OCI-LY7 (cell line): Measurements from ENCODE around the gene DLGAP1.

Source experiments
- EZH2phosphoT487 ChIP-seq: fragments of 200-600 bp; sonication (generic); IDR thresholded peaks from 2 replicates; pipeline ENCODE4 v1.6.1; 2018; ENCODE audit warnings: low read depth, borderline replicate concordance, mild to moderate bottlenecking, mixed run types, antibody characterized with exemption, low read length, moderate library complexity, mixed read lengths
- TF ChIP-seq, protein P1 (sequence below): fragments of 200-600 bp; sonication (generic); conservative IDR thresholded peaks from 2 replicates; pipeline ENCODE4 v1.5.1; 2014; ENCODE audit warnings: mild to moderate bottlenecking, antibody characterized with exemption, low read length, moderate library complexity, mixed read lengths

DNA sequence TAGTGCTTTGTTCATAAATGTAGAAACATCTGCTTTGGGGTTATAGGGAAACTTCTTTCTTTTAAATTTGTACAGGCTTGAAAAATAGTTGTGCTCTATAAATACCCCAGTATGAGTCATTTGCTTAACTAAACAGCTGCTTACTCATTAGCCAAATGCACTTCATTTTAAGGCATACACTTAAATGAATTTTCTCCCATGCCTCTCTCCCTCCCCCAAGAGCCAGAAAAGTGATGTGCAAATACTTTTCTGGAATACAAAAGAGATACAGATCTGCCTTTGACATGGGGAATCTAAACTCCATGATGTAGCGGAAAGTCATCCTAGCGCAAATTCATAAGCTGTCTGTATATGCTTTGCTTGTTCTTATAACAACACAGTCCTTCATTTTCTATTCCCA lies 469.4 kb downstream of the DLGAP1 start:
- TF ChIP-seq, protein P1, sequence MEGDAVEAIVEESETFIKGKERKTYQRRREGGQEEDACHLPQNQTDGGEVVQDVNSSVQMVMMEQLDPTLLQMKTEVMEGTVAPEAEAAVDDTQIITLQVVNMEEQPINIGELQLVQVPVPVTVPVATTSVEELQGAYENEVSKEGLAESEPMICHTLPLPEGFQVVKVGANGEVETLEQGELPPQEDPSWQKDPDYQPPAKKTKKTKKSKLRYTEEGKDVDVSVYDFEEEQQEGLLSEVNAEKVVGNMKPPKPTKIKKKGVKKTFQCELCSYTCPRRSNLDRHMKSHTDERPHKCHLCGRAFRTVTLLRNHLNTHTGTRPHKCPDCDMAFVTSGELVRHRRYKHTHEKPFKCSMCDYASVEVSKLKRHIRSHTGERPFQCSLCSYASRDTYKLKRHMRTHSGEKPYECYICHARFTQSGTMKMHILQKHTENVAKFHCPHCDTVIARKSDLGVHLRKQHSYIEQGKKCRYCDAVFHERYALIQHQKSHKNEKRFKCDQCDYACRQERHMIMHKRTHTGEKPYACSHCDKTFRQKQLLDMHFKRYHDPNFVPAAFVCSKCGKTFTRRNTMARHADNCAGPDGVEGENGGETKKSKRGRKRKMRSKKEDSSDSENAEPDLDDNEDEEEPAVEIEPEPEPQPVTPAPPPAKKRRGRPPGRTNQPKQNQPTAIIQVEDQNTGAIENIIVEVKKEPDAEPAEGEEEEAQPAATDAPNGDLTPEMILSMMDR = no peak
- no peak for TF ChIP-seq EZH2phosphoT487
